Measurements from ENCODE around the gene PERM1. TPM values are rescaled to one million over a fixed set of nuclear protein-coding genes. Genes with fewer than 3 reads are reported as not detected.

PERM1 gene
- total RNA-seq, 1 donor from 2014 or later: not detected

DNA sequence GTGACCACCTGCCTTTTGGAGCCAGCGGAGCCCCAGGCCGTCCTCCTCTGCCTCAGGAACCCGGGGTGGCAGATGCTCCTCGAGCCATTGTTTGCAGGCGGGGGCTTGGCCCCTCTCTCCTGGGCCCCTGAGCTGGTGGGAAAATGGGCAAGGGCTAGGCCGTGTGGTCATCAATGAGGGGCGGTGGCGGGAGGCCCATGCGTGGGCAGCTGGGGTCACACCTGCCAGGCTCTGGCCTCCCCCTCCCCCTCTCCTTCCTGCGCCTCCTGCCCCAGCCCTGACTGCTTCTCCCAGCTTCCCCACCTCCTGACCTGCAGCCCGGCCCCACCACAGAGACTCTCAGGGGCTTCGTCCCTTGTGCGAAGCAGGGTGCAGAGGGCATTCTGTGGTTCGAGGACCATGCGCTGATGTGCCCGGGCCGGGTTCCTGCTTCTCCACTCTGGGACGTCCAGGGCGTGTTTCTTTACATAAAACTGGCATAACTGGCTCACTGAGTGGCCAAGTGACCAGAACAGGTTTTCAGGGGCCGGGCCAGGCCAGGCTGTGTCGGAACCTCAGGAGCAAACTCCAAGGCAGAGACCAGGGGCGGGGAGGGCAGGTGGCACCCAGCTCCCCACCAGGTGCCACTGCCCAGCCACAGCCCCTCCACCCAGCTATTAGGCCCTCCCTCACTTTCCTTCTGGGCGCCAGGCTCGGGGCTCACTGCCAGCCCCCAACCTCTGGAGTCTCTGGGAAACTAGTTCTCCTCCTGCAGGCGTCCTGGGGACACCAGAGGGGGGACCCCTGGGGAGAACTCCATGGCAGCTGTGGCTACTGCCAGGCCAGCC is 48.9 kb downstream of the PERM1 start:
- H3K27me3 Mint-ChIP-seq (ENCODE audit: unreplicated experiment): no peaks in the 10 kb centered on the region

DNA sequence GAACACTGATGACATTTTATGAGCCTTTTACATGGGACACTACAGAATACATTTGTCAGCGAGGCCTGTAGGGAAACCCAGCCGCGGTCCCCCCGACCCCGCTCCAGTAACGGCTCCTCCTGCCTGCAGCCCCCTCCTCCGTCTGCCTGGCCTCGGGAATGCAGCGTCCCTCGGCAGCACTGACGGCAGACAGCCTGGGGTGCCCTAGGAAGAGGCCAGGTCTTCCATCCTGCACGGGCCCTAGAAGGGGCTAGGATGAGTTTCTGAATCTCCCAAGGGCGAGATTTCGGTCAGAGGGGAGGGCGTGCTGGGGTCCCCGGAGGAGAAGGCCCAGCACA is 49.8 kb downstream of the PERM1 start:
- no peak for DNase-seq (ENCODE audit: extremely low spot score, unreplicated experiment)
- Mint-ChIP-seq H3K9me3 (ENCODE audit: unreplicated experiment) (no peaks in the 10 kb centered on the region), H3K4me3 (ENCODE audit: unreplicated experiment) (no peak overlapping the region), H3K27me3 (ENCODE audit: unreplicated experiment) (no peaks in the 10 kb centered on the region), H3K4me1 (ENCODE audit: unreplicated experiment) (peaks cover 19% of the 10 kb centered on the region), H3K27ac (ENCODE audit: unreplicated experiment) (no peak overlapping the region), H3K36me3 (ENCODE audit: unreplicated experiment) (no peaks in the 10 kb centered on the region)
- TF ChIP-seq, protein P1, sequence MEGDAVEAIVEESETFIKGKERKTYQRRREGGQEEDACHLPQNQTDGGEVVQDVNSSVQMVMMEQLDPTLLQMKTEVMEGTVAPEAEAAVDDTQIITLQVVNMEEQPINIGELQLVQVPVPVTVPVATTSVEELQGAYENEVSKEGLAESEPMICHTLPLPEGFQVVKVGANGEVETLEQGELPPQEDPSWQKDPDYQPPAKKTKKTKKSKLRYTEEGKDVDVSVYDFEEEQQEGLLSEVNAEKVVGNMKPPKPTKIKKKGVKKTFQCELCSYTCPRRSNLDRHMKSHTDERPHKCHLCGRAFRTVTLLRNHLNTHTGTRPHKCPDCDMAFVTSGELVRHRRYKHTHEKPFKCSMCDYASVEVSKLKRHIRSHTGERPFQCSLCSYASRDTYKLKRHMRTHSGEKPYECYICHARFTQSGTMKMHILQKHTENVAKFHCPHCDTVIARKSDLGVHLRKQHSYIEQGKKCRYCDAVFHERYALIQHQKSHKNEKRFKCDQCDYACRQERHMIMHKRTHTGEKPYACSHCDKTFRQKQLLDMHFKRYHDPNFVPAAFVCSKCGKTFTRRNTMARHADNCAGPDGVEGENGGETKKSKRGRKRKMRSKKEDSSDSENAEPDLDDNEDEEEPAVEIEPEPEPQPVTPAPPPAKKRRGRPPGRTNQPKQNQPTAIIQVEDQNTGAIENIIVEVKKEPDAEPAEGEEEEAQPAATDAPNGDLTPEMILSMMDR (IDR thresholded peaks at IDR 0.05): no peak

More for the DNA sequence above, 48.9 kb downstream of the PERM1 start:
- TF ChIP-seq, protein P1 (IDR thresholded peaks at IDR 0.05): no peak
- no peaks in the 10 kb centered on the region for H3K36me3 Mint-ChIP-seq (ENCODE audit: unreplicated experiment)
- no peak overlapping the region for H3K27ac Mint-ChIP-seq (ENCODE audit: unreplicated experiment)
- no peaks in the 10 kb centered on the region for H3K9me3 Mint-ChIP-seq (ENCODE audit: unreplicated experiment)
- H3K4me1 Mint-ChIP-seq (ENCODE audit: unreplicated experiment): peaks cover 22% of the 10 kb centered on the region
- H3K4me3 Mint-ChIP-seq (ENCODE audit: unreplicated experiment): no peak overlapping the region
- DNase-seq (ENCODE audit: extremely low spot score, unreplicated experiment): no peak

DNA sequence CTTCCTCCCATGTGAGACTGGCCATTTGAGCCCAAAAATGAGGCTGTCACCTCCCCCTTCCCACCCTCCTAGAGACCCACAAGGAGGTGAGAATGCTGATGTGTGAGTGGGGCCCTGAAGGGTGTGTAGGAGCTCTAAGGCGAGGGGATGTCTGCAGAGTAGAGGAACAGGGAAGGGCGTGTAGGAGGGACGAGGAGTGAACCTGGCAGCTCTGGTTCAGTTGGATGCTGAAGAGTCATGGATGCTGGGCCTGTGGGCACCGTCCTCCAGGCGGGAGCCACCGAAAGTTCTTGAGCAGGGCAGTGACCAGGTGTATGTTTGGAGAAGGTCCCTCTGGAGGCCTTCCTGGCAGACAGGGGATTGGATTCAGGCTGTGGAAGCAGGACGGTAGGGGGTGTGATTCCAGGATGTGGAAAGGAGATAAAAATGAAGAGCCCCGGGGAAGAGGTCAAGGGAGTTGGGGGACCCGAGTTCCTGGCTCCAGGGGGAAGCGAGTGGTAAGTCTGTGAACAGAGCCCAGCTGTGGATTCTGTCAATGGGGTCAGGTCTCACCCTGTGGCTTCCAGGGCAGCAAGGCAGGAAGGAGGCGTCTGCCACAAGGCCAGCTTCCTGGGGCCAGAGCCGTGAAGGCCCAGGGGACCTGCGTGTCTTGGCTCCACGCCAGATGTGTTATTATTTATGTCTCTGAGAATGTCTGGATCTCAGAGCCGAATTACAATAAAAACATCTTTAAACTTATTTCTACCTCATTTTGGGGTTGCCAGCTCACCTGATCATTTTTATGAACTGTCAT is 50.3 kb downstream of the PERM1 start:
- H3K9me3 Mint-ChIP-seq (ENCODE audit: unreplicated experiment): no peaks in the 10 kb centered on the region
- DNase-seq (ENCODE audit: extremely low spot score, unreplicated experiment): no peak
- no peaks in the 10 kb centered on the region for H3K36me3 Mint-ChIP-seq (ENCODE audit: unreplicated experiment)
- H3K27ac Mint-ChIP-seq (ENCODE audit: unreplicated experiment): no peak overlapping the region
- peaks cover 3% of the 10 kb centered on the region for H3K27me3 Mint-ChIP-seq (ENCODE audit: unreplicated experiment)
- H3K4me3 Mint-ChIP-seq (ENCODE audit: unreplicated experiment): no peak overlapping the region
- peaks cover 20% of the 10 kb centered on the region for H3K4me1 Mint-ChIP-seq (ENCODE audit: unreplicated experiment)
- TF ChIP-seq, protein P1 (IDR thresholded peaks at IDR 0.05): no peak

DNA sequence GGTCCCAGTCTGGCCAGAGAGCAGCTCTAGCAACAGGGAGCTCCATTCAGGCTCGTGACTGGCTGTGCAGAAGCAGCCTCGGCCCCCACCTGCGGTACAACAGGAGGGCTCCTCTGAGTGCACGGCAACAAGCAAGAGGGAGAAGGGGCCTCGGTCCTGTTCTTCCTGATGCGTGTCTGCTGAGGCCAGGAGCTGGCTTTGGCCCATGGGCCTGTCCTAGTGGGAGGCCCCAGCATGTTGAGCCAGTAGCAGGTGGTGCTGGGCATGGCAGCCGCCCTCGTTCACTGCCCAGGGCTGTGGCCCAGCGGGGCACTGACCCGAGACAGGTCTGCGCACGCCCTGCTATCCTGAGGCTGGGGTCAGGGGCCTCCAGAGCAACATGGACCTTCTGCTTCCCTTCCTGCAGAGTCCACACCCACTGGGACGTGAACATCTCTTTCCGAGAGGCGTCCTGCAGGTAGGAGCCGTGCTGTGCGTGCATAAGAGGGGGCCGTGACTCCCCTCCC is 51.2 kb downstream of the PERM1 start:
- Mint-ChIP-seq H3K4me3 (ENCODE audit: unreplicated experiment) (no peak overlapping the region), H3K4me1 (ENCODE audit: unreplicated experiment) (peaks cover 23% of the 10 kb centered on the region), H3K36me3 (ENCODE audit: unreplicated experiment) (no peaks in the 10 kb centered on the region), H3K27me3 (ENCODE audit: unreplicated experiment) (peaks cover 7% of the 10 kb centered on the region), H3K27ac (ENCODE audit: unreplicated experiment) (no peak overlapping the region), H3K9me3 (ENCODE audit: unreplicated experiment) (no peaks in the 10 kb centered on the region)
- TF ChIP-seq, protein P1 (IDR thresholded peaks at IDR 0.05): no peak
- DNase-seq (ENCODE audit: extremely low spot score, unreplicated experiment): no peak
